T-helper 2 cell treated with Interferon-gamma antibody and Interleukin-4, amounts not matched to agents 100 ng/mL and 5 ng/mL, for 36 hours (primary cell): ENCODE data around the gene DUSP16. TPM values are rescaled to one million over a fixed set of nuclear protein-coding genes. Genes with fewer than 3 reads are reported as not detected.

Experiments
- intact Hi-C: fragments of 100-400 bp; cut with micrococcal nuclease; formaldehyde crosslinking; loops from one replicate; pipeline ENCODE4 v1.15.1; 2023
- total RNA-seq: library from RNA; stranded (reverse); gene quantifications from 2 replicates; pipeline ENCODE4 v1.2.3, GENCODE V29; 2022

DUSP16 gene
- total RNA-seq, 1 donor from 2014 or later: 37.3 TPM

DNA sequence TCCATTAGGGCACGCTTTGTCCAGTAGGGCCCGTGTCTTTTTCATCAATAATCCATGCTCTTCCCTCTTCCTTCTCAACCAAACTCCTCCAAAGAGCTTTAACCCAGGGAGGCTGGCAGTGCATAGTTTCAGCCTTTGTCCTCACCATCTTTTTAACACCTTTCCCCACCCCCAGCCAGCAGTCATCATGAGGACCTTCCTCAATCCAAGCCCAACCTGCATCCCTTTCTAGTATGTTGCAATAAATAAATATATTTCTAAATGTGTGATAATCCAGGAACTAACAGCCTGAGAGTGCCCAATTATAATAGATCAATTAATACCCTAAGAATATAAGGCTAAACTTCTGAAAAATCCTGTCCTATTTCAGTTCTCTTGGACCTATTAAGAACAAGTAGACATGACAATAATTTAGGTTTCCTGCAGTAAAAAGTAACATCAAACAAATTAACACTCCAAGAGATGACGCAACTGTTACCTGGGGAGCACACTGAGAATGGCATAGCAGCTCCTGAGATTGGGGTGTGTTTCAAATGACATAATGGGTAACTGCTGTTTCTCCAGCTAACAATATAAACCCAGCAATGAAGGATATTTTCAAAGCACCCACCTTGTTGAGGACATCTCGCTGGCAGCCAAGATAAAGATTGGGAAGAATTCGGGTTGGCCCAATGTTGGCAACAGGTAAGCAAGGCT lies 62.6 kb downstream of the DUSP16 start:
- intact Hi-C loops: no loop called here

- intact Hi-C loops: no loop called here
Observed at GRCh38 chr12:12498210-12498609, 64.5 kb downstream of the DUSP16 start.

DNA sequence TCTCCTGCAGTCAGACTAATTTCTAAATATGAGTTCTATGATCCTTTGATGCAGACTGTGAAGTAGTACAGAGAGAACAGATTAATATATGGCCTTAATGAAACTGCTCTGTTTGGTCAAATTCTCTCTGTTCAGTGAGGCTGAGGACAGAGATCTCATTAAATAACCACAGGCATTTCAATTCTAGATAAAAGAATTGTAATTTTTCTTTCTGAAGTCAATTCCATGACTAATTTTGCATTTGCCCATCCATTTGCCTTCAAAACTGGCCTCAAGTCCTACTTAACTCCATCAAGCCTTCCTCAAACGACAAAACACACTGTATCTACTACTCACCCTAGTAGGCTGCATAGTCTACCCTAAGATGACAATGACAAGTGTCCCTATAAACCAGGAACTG lies 67.1 kb downstream of the DUSP16 start:
- intact Hi-C loops: no loop called here

DNA sequence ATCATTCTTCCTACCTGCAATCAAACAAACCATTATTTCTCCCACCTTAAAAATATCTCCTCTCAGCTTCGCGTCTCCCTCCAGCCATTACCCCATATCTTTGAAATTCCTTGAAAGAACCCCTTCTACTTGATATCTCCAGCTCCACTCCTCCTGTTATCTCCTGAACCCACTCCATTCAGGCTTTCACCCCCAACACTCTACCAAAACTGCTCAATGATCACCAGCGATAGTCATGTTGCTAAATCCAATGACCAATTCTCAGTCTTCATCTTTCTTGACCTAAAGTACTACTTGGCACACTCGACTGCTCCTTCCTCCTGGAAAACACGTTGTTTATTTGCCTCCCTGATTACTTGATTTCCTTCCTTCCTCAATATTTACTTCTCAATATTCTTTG lies 70.1 kb downstream of the DUSP16 start:
- intact Hi-C loops: no loop called here

GRCh38 chr12:12491606-12492005 lies 71.1 kb downstream of the DUSP16 start:
- intact Hi-C loops: no loop called here

DNA sequence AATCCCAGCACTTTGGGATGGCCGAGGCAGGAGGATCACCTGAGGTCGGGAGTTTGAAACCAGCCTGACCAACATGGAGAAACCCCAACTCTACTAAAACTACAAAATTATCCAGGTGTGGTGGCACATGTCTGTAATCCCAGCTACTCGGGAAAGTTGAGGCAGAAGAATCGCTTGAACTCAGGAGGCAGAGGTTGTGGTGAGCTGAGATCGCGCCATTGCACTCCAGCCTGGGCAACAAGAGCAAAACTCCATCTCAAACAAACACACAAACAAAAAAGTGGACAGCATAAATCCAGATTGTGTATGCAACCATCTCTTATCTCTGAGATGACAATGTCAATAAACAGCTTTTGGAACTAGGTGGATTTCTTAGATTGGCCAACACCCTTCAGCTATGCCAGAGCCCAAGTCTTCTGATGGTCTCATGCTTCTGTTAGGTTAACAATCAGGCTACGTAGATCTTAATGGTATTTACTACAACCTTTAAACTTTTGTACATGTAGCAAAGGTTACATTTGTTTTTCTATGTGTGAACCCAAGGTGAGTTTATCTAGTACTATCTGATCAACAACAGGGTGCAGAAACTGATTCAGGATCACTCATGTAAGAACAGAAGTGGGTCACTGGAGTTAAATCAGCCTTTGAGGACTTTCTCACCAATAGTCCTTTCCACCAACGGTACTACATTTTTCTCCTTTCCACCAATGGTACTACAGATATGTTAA lies 73.7 kb downstream of the DUSP16 start:
- intact Hi-C loops: no loop called here

GRCh38 chr12:12488296-12488695 lies 74.4 kb downstream of the DUSP16 start:
- intact Hi-C loops: no loop called here

GRCh38 chr12:12487490-12487889 lies 75.2 kb downstream of the DUSP16 start:
- intact Hi-C loops: no loop called here

DNA sequence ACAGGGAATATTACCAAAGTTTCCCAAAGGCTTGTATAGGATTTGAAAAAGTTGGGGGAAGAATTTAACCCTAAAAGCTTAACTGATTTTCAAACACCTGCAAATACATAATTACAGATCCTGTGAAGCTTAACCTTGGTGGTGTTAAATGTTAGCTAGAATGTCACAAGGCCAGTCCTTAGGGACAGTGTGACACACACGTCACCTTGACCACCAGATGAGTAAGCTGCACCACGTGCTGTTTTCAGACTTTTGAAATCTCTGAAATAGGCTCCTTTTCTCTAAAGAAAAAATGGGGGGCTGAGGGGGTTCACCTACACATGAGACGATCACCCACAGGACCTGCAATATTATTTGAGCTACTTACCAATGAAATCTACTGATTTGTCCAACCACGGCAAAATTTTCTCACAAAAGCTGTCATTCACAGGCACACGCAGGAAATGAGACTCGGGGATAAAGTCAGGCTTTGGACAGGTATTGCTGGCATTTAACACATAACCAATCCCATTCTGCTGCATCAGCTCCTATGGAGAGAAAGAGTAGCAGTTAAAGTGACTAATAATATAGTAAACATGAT lies 75.9 kb downstream of the DUSP16 start:
- intact Hi-C loops: no loop called here

DNA sequence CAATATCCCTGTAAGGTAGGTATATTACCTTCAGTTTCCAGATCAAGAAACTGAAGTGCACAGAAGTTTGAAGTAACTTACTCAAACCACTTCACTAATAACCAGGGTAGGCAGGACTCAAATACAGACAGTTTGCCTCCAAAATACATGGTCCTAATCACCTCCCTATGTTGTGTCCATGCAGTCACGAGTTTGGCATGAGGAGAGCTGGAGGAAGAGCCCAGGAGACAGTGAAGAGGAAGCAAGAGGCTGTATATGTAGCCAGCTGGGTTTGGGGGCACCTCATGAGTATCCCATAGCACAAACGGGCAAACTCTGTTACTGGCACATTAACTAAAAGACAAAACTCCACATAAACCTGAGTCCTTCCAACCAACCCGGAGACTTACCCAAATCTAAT lies 79.2 kb downstream of the DUSP16 start:
- intact Hi-C loops: loop anchor here (2.0 to 5.0 kb wide), 4 partner anchors 27 to 231 kb away; no protein-coding TSS in a partner anchor

DNA sequence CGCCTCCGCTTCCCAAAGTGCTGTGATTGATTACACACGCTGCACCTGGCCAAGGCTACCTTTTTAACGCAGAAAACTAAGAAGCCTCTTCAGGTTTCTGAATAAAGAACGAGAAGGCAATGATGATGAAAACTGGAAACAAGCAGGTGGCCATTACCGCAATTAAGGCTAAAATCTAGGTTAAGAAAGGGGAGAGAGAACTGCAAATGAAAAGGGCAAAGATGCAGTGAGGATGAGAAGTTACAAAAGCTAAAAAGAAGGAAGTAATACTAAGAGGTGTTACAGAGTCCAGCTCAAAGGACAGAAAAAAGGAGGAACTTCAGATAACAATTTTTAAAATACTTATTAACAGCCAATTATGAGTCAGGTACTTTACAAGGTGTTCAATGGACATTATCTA lies 79.7 kb downstream of the DUSP16 start:
- intact Hi-C loops: loop anchor here (1.0 to 5.0 kb wide), 7 partner anchors 9 to 232 kb away; partner anchors contain the start of genes DUSP16 and GPR19

DNA sequence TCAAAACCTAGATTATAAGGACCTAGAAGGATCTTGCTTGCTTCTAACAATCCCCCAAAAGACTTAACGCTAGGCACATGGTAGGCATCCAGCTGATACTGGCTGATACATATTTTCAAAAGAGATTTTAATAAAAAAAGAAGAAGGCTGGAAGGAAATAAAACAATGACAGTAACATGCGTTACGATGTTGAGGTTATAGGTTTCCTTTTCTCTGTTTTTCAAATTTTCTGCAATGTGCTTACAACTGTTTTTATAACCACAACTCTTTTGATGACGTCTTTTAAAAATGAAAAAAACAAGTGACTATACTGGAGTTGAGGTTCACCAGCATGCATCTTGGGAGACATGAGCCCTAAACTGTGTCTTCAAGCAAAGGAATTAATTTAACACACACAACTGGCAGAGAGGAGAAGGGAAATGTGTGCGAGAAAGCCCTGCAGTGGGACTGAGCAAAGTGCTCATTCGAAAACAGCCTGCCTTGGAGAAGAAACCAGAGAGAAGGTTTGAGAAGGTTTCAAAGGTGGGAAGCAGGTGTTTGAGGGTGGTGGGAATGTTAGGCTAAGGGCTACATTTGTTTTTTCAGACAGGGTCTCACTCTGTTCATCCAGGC lies 80.4 kb downstream of the DUSP16 start:
- intact Hi-C loops: loop anchor here (1.0 to 5.0 kb wide), 7 partner anchors 8 to 233 kb away; partner anchors contain the start of genes DUSP16 and GPR19

DNA sequence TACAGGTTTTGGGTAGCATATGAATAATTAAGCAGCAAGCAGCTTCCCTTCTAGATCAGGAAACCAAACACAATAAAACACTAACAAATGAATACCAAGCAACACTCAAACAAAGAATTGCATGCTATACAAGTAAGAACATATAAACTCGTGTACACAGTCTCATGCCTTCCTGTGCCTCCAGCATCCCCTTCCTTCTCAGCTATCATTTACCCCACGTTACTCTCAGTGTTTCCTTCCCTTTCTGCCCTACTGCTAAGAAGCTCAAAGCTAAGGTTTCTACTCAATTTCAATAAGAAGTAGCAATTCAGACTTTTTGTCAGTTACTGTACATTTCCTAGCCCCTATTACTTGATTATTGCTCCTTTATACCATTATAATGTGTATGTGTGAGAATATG lies 81.0 kb downstream of the DUSP16 start:
- intact Hi-C loops: loop anchor here (1.0 to 5.0 kb wide), 7 partner anchors 7 to 233 kb away; partner anchors contain the start of genes DUSP16 and GPR19

DNA sequence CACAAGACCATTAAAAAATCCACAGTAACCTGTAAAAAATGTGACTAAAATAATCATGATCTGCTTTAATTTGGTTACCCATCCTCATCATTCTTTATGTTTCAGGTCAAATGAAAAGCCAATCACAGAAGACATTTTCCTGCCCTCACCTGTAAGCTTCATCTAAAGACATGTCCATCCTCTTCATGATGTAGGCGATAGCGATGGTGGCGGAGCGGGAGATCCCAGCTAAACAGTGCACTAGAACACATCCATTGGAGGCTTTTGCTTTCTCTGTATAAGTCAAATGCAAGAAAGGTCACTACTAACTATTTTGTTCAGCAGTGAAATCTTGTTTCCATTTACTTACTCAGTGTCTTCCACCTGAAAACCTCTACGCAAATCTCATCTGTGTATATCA lies 82.6 kb downstream of the DUSP16 start:
- intact Hi-C loops: loop anchor here (5.0 kb wide), 1 partner anchor 73 kb away; no protein-coding TSS in a partner anchor

- intact Hi-C loops: no loop called here
Observed at GRCh38 chr12:12477532-12477890, 85.2 kb downstream of the DUSP16 start.

DNA sequence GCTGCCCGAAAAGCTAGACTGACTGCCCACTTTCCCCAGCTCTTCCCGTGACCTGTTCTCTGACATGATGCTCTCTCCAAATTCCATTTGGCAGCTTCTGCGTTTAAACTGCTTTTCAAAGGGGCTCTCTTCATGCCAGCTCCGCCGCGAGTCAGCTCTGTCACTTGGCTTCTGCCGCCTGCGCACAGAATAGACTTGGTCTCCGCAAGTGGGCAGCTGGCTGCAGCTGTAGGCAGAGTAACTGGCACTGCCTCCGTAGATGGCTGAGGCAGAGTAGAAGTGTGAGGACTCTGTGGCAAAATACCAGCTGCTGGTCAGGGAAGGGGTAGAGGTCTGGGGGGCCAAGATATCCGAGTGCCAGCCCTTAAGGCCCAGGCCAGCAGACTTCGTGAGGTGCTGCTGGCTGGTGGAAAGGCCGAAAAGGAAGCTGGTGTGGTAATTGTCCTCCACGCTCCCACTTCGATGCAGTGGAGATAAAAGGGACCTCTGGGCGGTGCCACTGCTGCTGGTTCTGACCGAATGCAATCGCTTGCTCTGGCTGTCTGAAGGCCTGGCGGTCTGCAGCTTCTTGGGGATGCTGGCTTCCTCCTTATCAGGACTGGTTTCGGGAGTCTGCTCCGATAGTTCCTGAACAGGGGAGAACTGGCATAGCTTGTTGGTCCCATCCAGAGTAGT lies 85.7 kb downstream of the DUSP16 start:
- intact Hi-C loops: no loop called here

GRCh38 chr12:12474931-12475795 lies 87.5 kb downstream of the DUSP16 start:
- intact Hi-C loops: loop anchor here (1.0 to 2.0 kb wide), 8 partner anchors 7 to 241 kb away; partner anchors contain the start of gene GPR19

- intact Hi-C loops: loop anchor here (1.0 to 2.0 kb wide), 6 partner anchors 8 to 242 kb away; partner anchors contain the start of gene GPR19
Observed at GRCh38 chr12:12474471-12474928, 88.2 kb downstream of the DUSP16 start.

DNA sequence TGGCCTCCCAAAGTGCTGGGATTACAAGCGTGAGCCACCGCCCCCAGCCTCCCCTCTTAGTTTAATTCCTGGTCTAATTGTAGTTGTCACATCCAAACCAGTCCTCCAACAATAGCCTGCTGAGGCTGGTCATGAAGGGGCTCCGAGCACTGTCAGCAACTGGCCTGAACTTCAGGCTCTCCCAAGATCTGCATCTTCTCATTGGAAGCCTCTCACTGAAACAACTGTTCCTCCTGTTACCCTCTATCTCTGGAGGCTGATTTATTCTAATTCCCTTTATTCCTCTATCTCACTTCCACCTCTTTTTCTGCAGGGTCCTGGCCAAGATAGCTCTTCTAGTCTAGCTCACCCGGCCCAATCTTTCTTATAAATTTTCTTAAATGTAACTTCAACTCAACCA lies 89.4 kb downstream of the DUSP16 start:
- intact Hi-C loops: no loop called here
